Fibroblast of lung (primary cell): Measurements from ENCODE around the gene TIMP4. TPM values are rescaled to one million over a fixed set of nuclear protein-coding genes. Genes with fewer than 3 reads are reported as not detected.

Experiments used
- DNase-seq, 2 donors: peaks; one replicate each; pipeline versions ENCODE4 v3.0.0 to v3.0.0-alpha.2; 2010; ENCODE audit warnings: low read depth in 2 of 2
- H2AFZ ChIP-seq: 2 replicates; pipeline ENCODE4 v1.5.1; 2012; ENCODE audit warnings: low read length, control low read depth, inconsistent platforms
- H3K27ac ChIP-seq: 2 replicates; pipeline ENCODE4 v1.5.1; 2011; ENCODE audit warnings: low read length, control low read depth; ENCODE audit not compliant: insufficient read depth
- H3K27me3 ChIP-seq: 2 replicates; pipeline ENCODE4 v1.5.1; 2011; ENCODE audit warnings: mild to moderate bottlenecking, low read length; ENCODE audit not compliant: control insufficient read depth, insufficient read depth
- H3K36me3 ChIP-seq: 2 replicates; pipeline ENCODE4 v1.5.1; 2011; ENCODE audit warnings: low read length; ENCODE audit not compliant: control insufficient read depth, insufficient read depth
- H3K4me1 ChIP-seq: 2 replicates; pipeline ENCODE4 v1.5.1; 2011; ENCODE audit warnings: low read length; ENCODE audit not compliant: control insufficient read depth, insufficient read depth; ENCODE audit errors: extremely low read depth
- H3K4me2 ChIP-seq: 2 replicates; pipeline ENCODE4 v1.5.1; 2011; ENCODE audit warnings: low read length, control low read depth; ENCODE audit not compliant: insufficient read depth; ENCODE audit errors: extremely low read depth
- H3K4me3 ChIP-seq, 4 experiments: fragments of 200-600 bp in 1 of 4; sonication (generic) in 1 of 4; replicated peaks in 1 of 4; 2 replicates each; pipeline ENCODE4 v1.5.1; 2011 to 2016; ENCODE audit warnings: low read length in 4 of 4, low read depth in 3 of 4, mild to moderate bottlenecking in 3 of 4, control low read depth in 2 of 4, inconsistent platforms in 1 of 4, mixed read lengths in 1 of 4; ENCODE audit not compliant: insufficient read depth in 1 of 4; ENCODE audit errors: control extremely low read depth in 1 of 4
- H3K79me2 ChIP-seq: 2 replicates; pipeline ENCODE4 v1.5.1; 2012; ENCODE audit warnings: mild to moderate bottlenecking, low read length, inconsistent platforms; ENCODE audit not compliant: control insufficient read depth, insufficient read depth
- H3K9ac ChIP-seq: 2 replicates; pipeline ENCODE4 v1.5.1; 2011; ENCODE audit warnings: mild to moderate bottlenecking, low read length, control low read depth; ENCODE audit not compliant: insufficient read depth
- H3K9me3 ChIP-seq: 2 replicates; pipeline ENCODE4 v1.5.1; 2012; ENCODE audit warnings: low read depth, low read length; ENCODE audit not compliant: control insufficient read depth, insufficient read depth
- H4K20me1 ChIP-seq: 2 replicates; pipeline ENCODE4 v1.5.1; 2011; ENCODE audit warnings: low read length; ENCODE audit not compliant: control insufficient read depth, insufficient read depth; ENCODE audit errors: extremely low read depth
- EZH2 ChIP-seq: IDR thresholded peaks from 2 replicates; pipeline ENCODE4 v1.5.1; 2012; ENCODE audit warnings: low read length, control low read depth, mild to moderate bottlenecking; ENCODE audit errors: missing control alignments
- polyA plus RNA-seq, 2 donors: library from polyadenylated mRNA; depleted of rRNA in 1 of 2; stranded (reverse) in 1 of 2; unstranded in 1 of 2; fragments of >200 nt; gene quantifications; 2 replicates each; pipeline ENCODE4 v1.2.1, GENCODE V29; 2011 to 2012; ENCODE audit warnings: missing spikeins in 1 of 2
- total RNA-seq: library from RNA; depleted of rRNA; stranded (reverse); fragments of >200 nt; gene quantifications from 2 replicates; pipeline ENCODE4 v1.2.1, GENCODE V29; 2014
- TF ChIP-seq, protein P1 (sequence below), 2 donors: IDR thresholded peaks in 1 of 2; conservative IDR thresholded peaks in 1 of 2; 1 replicate in 1 of 2; 2 replicates in 1 of 2; pipeline ENCODE4 v1.5.1; 2011 to 2012; ENCODE audit warnings: low read length in 2 of 2, control low read depth in 1 of 2, inconsistent platforms in 1 of 2, low read depth in 1 of 2, mild to moderate bottlenecking in 1 of 2

Gene TIMP4
- total and polyA plus RNA-seq, 2 donors (not counting 1 experiment from before 2014, with no cell fraction given): 2.8 to 12.6 TPM

DNA sequence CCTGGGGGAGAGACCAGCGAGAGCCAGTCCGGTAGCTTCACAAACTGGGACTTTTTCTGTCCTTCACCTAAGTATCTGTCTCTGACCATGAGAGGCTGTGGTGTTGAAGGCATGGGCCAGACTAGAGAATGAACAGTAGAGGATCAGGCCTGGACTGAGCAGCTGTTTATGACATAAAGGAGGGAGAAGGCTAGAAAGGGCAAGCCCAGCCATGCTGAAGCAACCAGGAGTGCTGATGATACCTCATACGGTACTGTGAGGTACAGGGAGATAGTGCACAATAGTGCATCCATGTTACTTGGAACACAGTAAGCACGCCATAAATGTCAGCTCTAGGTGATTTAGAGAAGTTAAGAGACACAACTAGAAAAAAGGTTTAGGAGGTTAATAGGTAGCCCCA is 22.6 kb upstream of the TIMP4 start:
- H3K4me2 ChIP-seq: no peak overlapping the region
- no peaks in the 10 kb centered on the region for H3K36me3 ChIP-seq
- H3K27ac ChIP-seq: no peak overlapping the region
- H3K4me1 ChIP-seq: peaks cover 6% of the 10 kb centered on the region
- H3K4me3 ChIP-seq: no peak overlapping the region
- H3K9me3 ChIP-seq: no peaks in the 10 kb centered on the region
- no peak for TF ChIP-seq EZH2
- TF ChIP-seq, protein P1, sequence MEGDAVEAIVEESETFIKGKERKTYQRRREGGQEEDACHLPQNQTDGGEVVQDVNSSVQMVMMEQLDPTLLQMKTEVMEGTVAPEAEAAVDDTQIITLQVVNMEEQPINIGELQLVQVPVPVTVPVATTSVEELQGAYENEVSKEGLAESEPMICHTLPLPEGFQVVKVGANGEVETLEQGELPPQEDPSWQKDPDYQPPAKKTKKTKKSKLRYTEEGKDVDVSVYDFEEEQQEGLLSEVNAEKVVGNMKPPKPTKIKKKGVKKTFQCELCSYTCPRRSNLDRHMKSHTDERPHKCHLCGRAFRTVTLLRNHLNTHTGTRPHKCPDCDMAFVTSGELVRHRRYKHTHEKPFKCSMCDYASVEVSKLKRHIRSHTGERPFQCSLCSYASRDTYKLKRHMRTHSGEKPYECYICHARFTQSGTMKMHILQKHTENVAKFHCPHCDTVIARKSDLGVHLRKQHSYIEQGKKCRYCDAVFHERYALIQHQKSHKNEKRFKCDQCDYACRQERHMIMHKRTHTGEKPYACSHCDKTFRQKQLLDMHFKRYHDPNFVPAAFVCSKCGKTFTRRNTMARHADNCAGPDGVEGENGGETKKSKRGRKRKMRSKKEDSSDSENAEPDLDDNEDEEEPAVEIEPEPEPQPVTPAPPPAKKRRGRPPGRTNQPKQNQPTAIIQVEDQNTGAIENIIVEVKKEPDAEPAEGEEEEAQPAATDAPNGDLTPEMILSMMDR (conservative IDR thresholded peaks at IDR 0.05 in 1 of 2, IDR thresholded peaks at IDR 0.05 in 1 of 2; ENCODE audit: low read depth in 1 of 2, low read length in 2 of 2): no peak
- H3K9ac ChIP-seq: no peak overlapping the region
- H3K27me3 ChIP-seq: no peaks in the 10 kb centered on the region
- no peak overlapping the region for H2AFZ ChIP-seq
- DNase-seq: no peak
- H4K20me1 ChIP-seq: no peaks in the 10 kb centered on the region
- H3K79me2 ChIP-seq: no peaks in the 10 kb centered on the region

DNA sequence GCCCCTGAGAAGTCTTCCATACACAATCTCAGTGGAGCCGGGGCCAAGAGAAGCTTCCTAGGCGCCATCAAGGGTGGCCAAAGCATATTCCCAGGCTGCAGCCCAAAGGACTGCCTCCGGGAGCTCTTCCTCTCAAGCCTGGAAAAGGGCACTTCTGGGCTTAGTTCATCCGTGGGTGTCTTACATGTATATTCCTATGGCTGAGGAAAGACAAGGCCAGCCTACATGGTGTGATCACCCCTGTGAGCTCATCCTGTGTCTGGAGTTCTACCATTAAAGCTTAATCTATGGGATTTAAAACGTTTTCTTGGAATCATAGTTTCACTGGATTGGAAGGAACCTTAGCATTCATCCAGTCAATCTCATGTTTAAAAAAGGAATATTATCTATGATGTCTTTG is 21.9 kb upstream of the TIMP4 start:
- Histone ChIP-seq H2AFZ (no peak overlapping the region), H3K4me2 (no peak overlapping the region), H3K27me3 (no peaks in the 10 kb centered on the region), H3K79me2 (no peaks in the 10 kb centered on the region), H3K9me3 (no peaks in the 10 kb centered on the region), H3K4me1 (peaks cover 6% of the 10 kb centered on the region), H3K36me3 (no peaks in the 10 kb centered on the region), H3K27ac (no peak overlapping the region), H3K4me3 (no peak overlapping the region), H3K9ac (no peak overlapping the region), H4K20me1 (no peaks in the 10 kb centered on the region)
- DNase-seq: no peak
- TF ChIP-seq, protein P1 (conservative IDR thresholded peaks at IDR 0.05 in 1 of 2, IDR thresholded peaks at IDR 0.05 in 1 of 2; ENCODE audit: low read depth in 1 of 2, low read length in 2 of 2): no peak
- TF ChIP-seq EZH2: no peak

DNA sequence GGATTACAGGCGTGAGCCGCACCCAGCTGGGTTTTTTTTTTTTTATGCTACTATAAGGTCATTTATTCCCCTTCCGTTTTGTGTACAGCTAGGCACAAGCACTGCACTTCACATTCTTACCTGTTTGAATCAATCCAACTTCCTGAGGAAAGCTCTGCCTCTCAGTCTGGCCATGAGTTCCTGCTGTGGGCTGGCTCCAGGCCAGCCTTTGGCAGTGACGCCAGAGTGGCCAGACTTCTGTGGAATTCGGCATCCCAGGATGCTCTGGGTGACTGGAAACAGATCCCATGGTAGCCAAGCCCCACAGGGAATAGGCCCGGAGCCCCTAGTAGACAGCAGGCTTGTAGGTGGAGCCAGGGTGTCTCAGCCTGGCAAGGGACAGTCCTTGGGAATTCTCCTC is 21.5 kb upstream of the TIMP4 start:
- H3K4me2 ChIP-seq: no peak overlapping the region

More for the DNA sequence above, 21.5 kb upstream of the TIMP4 start:
- TF ChIP-seq EZH2: no peak
- TF ChIP-seq, protein P1 (conservative IDR thresholded peaks at IDR 0.05 in 1 of 2, IDR thresholded peaks at IDR 0.05 in 1 of 2; ENCODE audit: low read depth in 1 of 2, low read length in 2 of 2): no peak
- Histone ChIP-seq H3K4me3 (no peak overlapping the region), H3K27me3 (no peaks in the 10 kb centered on the region), H3K27ac (no peak overlapping the region), H3K9ac (no peak overlapping the region), H4K20me1 (no peaks in the 10 kb centered on the region), H3K79me2 (no peaks in the 10 kb centered on the region), H3K9me3 (no peaks in the 10 kb centered on the region), H2AFZ (no peak overlapping the region), H3K4me1 (peaks cover 8% of the 10 kb centered on the region), H3K36me3 (no peaks in the 10 kb centered on the region)
- peak; percentile 46 to 88 for DNase-seq
